Activated CD4-positive, alpha-beta T cell treated with anti-CD3 and anti-CD28 coated beads, Interleukin-2, amount 10 ng/mL, durations not matched to agents 7 days and 5 days (primary cell): ENCODE data around the gene MPPE1. TPM values are rescaled to one million over a fixed set of nuclear protein-coding genes. Genes with fewer than 3 reads are reported as not detected.

Experiments
- CTCF ChIA-PET: fragments of 350-600 bp; sonication (Branson Sonifier 250); formaldehyde crosslinking; loops from one replicate; lab custom pipeline; 2021; ENCODE audit warnings: antibody characterized with exemption; lab: Charles Lee
- POLR2A ChIA-PET: fragments of 350-600 bp; sonication (Branson Sonifier 250); formaldehyde crosslinking; loops from one replicate; lab custom pipeline; 2021; ENCODE audit warnings: antibody characterized with exemption; lab: Charles Lee
- DNase-seq: peaks from one replicate; pipeline ENCODE4 v3.0.0-alpha.2; 2020
- H3K27ac Mint-ChIP-seq: one replicate; pipeline ENCODE4 v1.8.0; 2021; ENCODE audit warnings: mild to moderate bottlenecking, moderate library complexity, mixed read lengths
- H3K27me3 Mint-ChIP-seq: one replicate; pipeline ENCODE4 v1.8.0; 2021; ENCODE audit warnings: mixed read lengths
- H3K36me3 Mint-ChIP-seq: one replicate; pipeline ENCODE4 v1.8.0; 2021; ENCODE audit warnings: low read depth, mixed read lengths
- H3K4me1 Mint-ChIP-seq: one replicate; pipeline ENCODE4 v1.8.0; 2021; ENCODE audit warnings: mixed read lengths
- H3K4me3 Mint-ChIP-seq: one replicate; pipeline ENCODE4 v1.8.0; 2021; ENCODE audit warnings: mild to moderate bottlenecking, moderate library complexity, mixed read lengths
- H3K9me3 Mint-ChIP-seq: one replicate; pipeline ENCODE4 v1.8.0; 2021; ENCODE audit warnings: mixed read lengths
- total RNA-seq, 2 experiments: library from RNA; stranded (reverse); gene quantifications; one replicate each; pipeline ENCODE4 v1.2.3, GENCODE V29; 2021

Gene MPPE1
- total RNA-seq, 2 experiments from 2014 or later, result 60.7 to 64.0 TPM

GRCh38 chr18:11872479-11873136 is 35.5 kb downstream of the MPPE1 start:
- POLR2A ChIA-PET, result no interaction called here
- Mint-ChIP-seq H3K27ac (no peak overlapping the region), H3K4me3 (no peak overlapping the region), H3K27me3 (peaks cover 7% of the 10 kb centered on the region), H3K4me1 (no peaks in the 10 kb centered on the region), H3K9me3 (peaks cover 3% of the 10 kb centered on the region), H3K36me3 (peaks cover 3% of the 10 kb centered on the region)
- CTCF ChIA-PET, result interaction anchor here (1.0 kb wide), 1 partner anchor 8 kb away, joined by 3 read pairs; no protein-coding TSS in a partner anchor
- no peak for DNase-seq

GRCh38 chr18:11871501-11871900 is 36.6 kb downstream of the MPPE1 start:
- ChIA-PET CTCF (no interaction called here), POLR2A (no interaction called here)
- DNase-seq, result no peak
- no peaks in the 10 kb centered on the region for H3K4me1 Mint-ChIP-seq
- peaks cover 3% of the 10 kb centered on the region for H3K9me3 Mint-ChIP-seq
- H3K36me3 Mint-ChIP-seq, result no peaks in the 10 kb centered on the region
- no peak overlapping the region for H3K4me3 Mint-ChIP-seq
- no peak overlapping the region for H3K27ac Mint-ChIP-seq
- peaks cover 7% of the 10 kb centered on the region for H3K27me3 Mint-ChIP-seq

GRCh38 chr18:11868230-11868629 is 39.9 kb downstream of the MPPE1 start:
- no peaks in the 10 kb centered on the region for H3K9me3 Mint-ChIP-seq
- H3K4me3 Mint-ChIP-seq, result no peak overlapping the region
- H3K27ac Mint-ChIP-seq, result no peak overlapping the region
- ChIA-PET POLR2A (no interaction called here), CTCF (interaction anchor here (0.7 kb wide), 1 partner anchor 1211 kb away, joined by 4 read pairs; no protein-coding TSS in a partner anchor)
- peaks cover 7% of the 10 kb centered on the region for H3K27me3 Mint-ChIP-seq
- DNase-seq, result no peak
- no peaks in the 10 kb centered on the region for H3K36me3 Mint-ChIP-seq
- H3K4me1 Mint-ChIP-seq, result no peaks in the 10 kb centered on the region

- ChIA-PET CTCF (no interaction called here), POLR2A (no interaction called here)
- Mint-ChIP-seq H3K27me3 (peaks cover 5% of the 10 kb centered on the region), H3K36me3 (no peaks in the 10 kb centered on the region), H3K9me3 (no peaks in the 10 kb centered on the region), H3K27ac (no peak overlapping the region), H3K4me3 (no peak overlapping the region), H3K4me1 (no peaks in the 10 kb centered on the region)
- no peak for DNase-seq
These were observed 41.4 kb downstream of the MPPE1 start for GRCh38 chr18:11866764-11867163.

- no peak for DNase-seq
- ChIA-PET CTCF (no interaction called here), POLR2A (no interaction called here)
- H3K27me3 Mint-ChIP-seq, result peaks cover 5% of the 10 kb centered on the region
- no peak overlapping the region for H3K4me3 Mint-ChIP-seq
- no peaks in the 10 kb centered on the region for H3K36me3 Mint-ChIP-seq
- no peak overlapping the region for H3K27ac Mint-ChIP-seq
- H3K4me1 Mint-ChIP-seq, result no peaks in the 10 kb centered on the region
- no peaks in the 10 kb centered on the region for H3K9me3 Mint-ChIP-seq
These were observed 41.8 kb downstream of the MPPE1 start for GRCh38 chr18:11866329-11866728.

- Mint-ChIP-seq H3K27ac (no peak overlapping the region), H3K9me3 (no peaks in the 10 kb centered on the region), H3K27me3 (no peaks in the 10 kb centered on the region), H3K4me3 (no peak overlapping the region), H3K4me1 (no peaks in the 10 kb centered on the region), H3K36me3 (no peaks in the 10 kb centered on the region)
- no peak for DNase-seq
- ChIA-PET CTCF (interaction anchor here (0.6 to 1.3 kb wide), 3 partner anchors 7 to 100 kb away, joined by 3 to 5 read pairs (median 3); no protein-coding TSS in a partner anchor), POLR2A (no interaction called here)
These were observed 43.0 kb downstream of the MPPE1 start for GRCh38 chr18:11865071-11865470.

GRCh38 chr18:11864471-11864870 is 43.6 kb downstream of the MPPE1 start:
- no peaks in the 10 kb centered on the region for H3K36me3 Mint-ChIP-seq
- H3K4me3 Mint-ChIP-seq, result no peak overlapping the region
- H3K9me3 Mint-ChIP-seq, result no peaks in the 10 kb centered on the region
- POLR2A ChIA-PET, result no interaction called here
- CTCF ChIA-PET, result interaction anchor here (0.5 to 1.3 kb wide), 4 partner anchors 8 to 101 kb away, joined by 3 to 5 read pairs (median 3); no protein-coding TSS in a partner anchor
- H3K27me3 Mint-ChIP-seq, result no peaks in the 10 kb centered on the region
- no peaks in the 10 kb centered on the region for H3K4me1 Mint-ChIP-seq
- no peak overlapping the region for H3K27ac Mint-ChIP-seq
- no peak for DNase-seq

GRCh38 chr18:11862468-11863137 is 45.5 kb downstream of the MPPE1 start:
- no peak for DNase-seq
- H3K9me3 Mint-ChIP-seq, result no peaks in the 10 kb centered on the region
- no peak overlapping the region for H3K4me3 Mint-ChIP-seq
- H3K36me3 Mint-ChIP-seq, result no peaks in the 10 kb centered on the region
- H3K27ac Mint-ChIP-seq, result no peak overlapping the region
- CTCF ChIA-PET, result no interaction called here
- POLR2A ChIA-PET, result no interaction called here
- no peaks in the 10 kb centered on the region for H3K27me3 Mint-ChIP-seq
- no peaks in the 10 kb centered on the region for H3K4me1 Mint-ChIP-seq

GRCh38 chr18:11861583-11862288 is 46.4 kb downstream of the MPPE1 start:
- no peak for DNase-seq
- Mint-ChIP-seq H3K27me3 (no peaks in the 10 kb centered on the region), H3K4me3 (no peak overlapping the region), H3K9me3 (no peaks in the 10 kb centered on the region), H3K36me3 (no peaks in the 10 kb centered on the region), H3K4me1 (no peaks in the 10 kb centered on the region), H3K27ac (no peak overlapping the region)
- ChIA-PET POLR2A (no interaction called here), CTCF (no interaction called here)

- Mint-ChIP-seq H3K4me1 (no peaks in the 10 kb centered on the region), H3K9me3 (no peaks in the 10 kb centered on the region), H3K36me3 (no peaks in the 10 kb centered on the region), H3K4me3 (no peak overlapping the region), H3K27me3 (no peaks in the 10 kb centered on the region), H3K27ac (no peak overlapping the region)
- CTCF ChIA-PET, result no interaction called here
- no peak for DNase-seq
- POLR2A ChIA-PET, result no interaction called here
These were observed 47.3 kb downstream of the MPPE1 start for GRCh38 chr18:11860594-11861450.

GRCh38 chr18:11859903-11860407 is 48.2 kb downstream of the MPPE1 start:
- H3K36me3 Mint-ChIP-seq, result no peaks in the 10 kb centered on the region
- CTCF ChIA-PET, result interaction anchor here (1.1 kb wide), 1 partner anchor 46 kb away, joined by 3 read pairs; no protein-coding TSS in a partner anchor
- H3K27me3 Mint-ChIP-seq, result no peaks in the 10 kb centered on the region
- POLR2A ChIA-PET, result no interaction called here
- H3K4me3 Mint-ChIP-seq, result no peak overlapping the region
- H3K4me1 Mint-ChIP-seq, result peaks cover 2% of the 10 kb centered on the region
- H3K9me3 Mint-ChIP-seq, result no peaks in the 10 kb centered on the region
- H3K27ac Mint-ChIP-seq, result no peak overlapping the region
- no peak for DNase-seq

GRCh38 chr18:11859282-11859830 is 48.8 kb downstream of the MPPE1 start:
- peak overlapping the region; percentile 14 for H3K27ac Mint-ChIP-seq
- H3K27me3 Mint-ChIP-seq, result no peaks in the 10 kb centered on the region
- H3K4me3 Mint-ChIP-seq, result no peak overlapping the region
- peaks cover 4% of the 10 kb centered on the region for H3K4me1 Mint-ChIP-seq
- ChIA-PET CTCF (interaction anchor here (0.7 to 1.4 kb wide), 3 partner anchors 15 to 47 kb away, joined by 3 read pairs; no protein-coding TSS in a partner anchor), POLR2A (no interaction called here)
- H3K36me3 Mint-ChIP-seq, result no peaks in the 10 kb centered on the region
- no peak for DNase-seq
- H3K9me3 Mint-ChIP-seq, result no peaks in the 10 kb centered on the region
